K562 (cell line): ENCODE measurements around the gene ROR2. TPM values are rescaled to one million over a fixed set of nuclear protein-coding genes. Genes with fewer than 3 reads are reported as not detected.

Experiments
- ATAC-seq: fragments of 200-7000 bp; cut with Tn5 transposase; 3 replicates; pipeline ENCODE4 v1.9.1; 2020; ENCODE audit warnings: moderate library complexity
- BruUV-seq: library from RNA; stranded (reverse); fragments of 400-500 nt; replicated peaks from 2 replicates; lab custom pipeline; 2021; lab: Mats Ljungman, UMichigan
- CTCF ChIA-PET: fragments of 300-600 bp; formaldehyde crosslinking; extraction: SDS; loops from one replicate; lab custom pipeline; 2021; ENCODE audit warnings: low intra/inter-chr PET ratio; lab: Yijun Ruan, JAX
- POLR2A ChIA-PET: fragments of 300-600, 350-650 bp; sonication (Branson Sonifier 250); formaldehyde crosslinking; extraction: SDS; loops from one replicate; lab custom pipeline; 2021; ENCODE audit warnings: antibody characterized with exemption, inconsistent platforms; lab: Yijun Ruan, JAX
- DNase-seq, 4 experiments: peaks; one replicate each; pipeline versions ENCODE4 v3.0.0 to v3.0.0-alpha.2; 2011 to 2018; ENCODE audit warnings: low spot score in 3 of 4, mixed read lengths in 3 of 4; ENCODE audit errors: extremely low read depth in 1 of 4
- FAIRE-seq: peaks from 2 replicates; lab custom pipeline; 2011; peaks lifted over from hg19 to GRCh38; lab: Jason Lieb, UNC
- H2AFZ ChIP-seq: 2 replicates; pipeline ENCODE4 v1.6.0; 2011; ENCODE audit warnings: low read depth, low read length, control low read depth, inconsistent platforms
- H3K27ac ChIP-seq: fragments of 200-600 bp; 3 replicates; pipeline ENCODE4 v1.8.0; 2011; ENCODE audit warnings: low read depth, mild to moderate bottlenecking, control low read depth, inconsistent platforms, low read length, moderate library complexity, mixed read lengths; ENCODE audit errors: extremely low read depth
- H3K27me3 ChIP-seq, 2 experiments: fragments of 300-600 bp in 1 of 2; 2 replicates in 1 of 2; 3 replicates in 1 of 2; pipeline versions ENCODE4 v1.6.0 to v1.8.0; 2011; ENCODE audit warnings: inconsistent platforms in 2 of 2, low read length in 2 of 2, mild to moderate bottlenecking in 1 of 2, mixed read lengths in 1 of 2, moderate library complexity in 1 of 2; ENCODE audit not compliant: control insufficient read depth in 2 of 2, insufficient read depth in 2 of 2
- H3K36me3 ChIP-seq: fragments of 300-600 bp; 3 replicates; pipeline ENCODE4 v1.8.0; 2011; ENCODE audit warnings: mild to moderate bottlenecking, low read length, inconsistent platforms; ENCODE audit not compliant: control insufficient read depth, insufficient read depth
- H3K4me1 ChIP-seq, 2 experiments: fragments of 200-600 bp in 1 of 2; replicated peaks in 1 of 2; 2 replicates in 1 of 2; 3 replicates in 1 of 2; pipeline versions ENCODE4 v1.5.1 to v1.8.0; 2011; ENCODE audit warnings: inconsistent platforms in 2 of 2, low read length in 2 of 2, mild to moderate bottlenecking in 1 of 2, mixed read lengths in 1 of 2, moderate library complexity in 1 of 2; ENCODE audit not compliant: control insufficient read depth in 2 of 2, insufficient read depth in 2 of 2
- H3K4me2 ChIP-seq: 2 replicates; pipeline ENCODE4 v1.6.1; 2011; ENCODE audit warnings: low read length, control low read depth, inconsistent platforms, mixed read lengths; ENCODE audit not compliant: insufficient read depth
- H3K4me3 ChIP-seq: fragments of 200-600 bp; sonication (generic), shearing (Covaris generic); 2 replicates; pipeline ENCODE4 v1.5.1; 2016; ENCODE audit warnings: control low read depth, inconsistent platforms
- H3K79me2 ChIP-seq: fragments of 200-600 bp; 3 replicates; pipeline ENCODE4 v1.8.0; 2011; ENCODE audit warnings: low read length, inconsistent platforms; ENCODE audit not compliant: control insufficient read depth, insufficient read depth
- H3K9ac ChIP-seq, 2 experiments: 2 replicates each; pipeline versions ENCODE4 v1.6.0 to v1.6.1; 2011; ENCODE audit warnings: low read depth in 2 of 2, low read length in 2 of 2, control low read depth in 1 of 2, inconsistent platforms in 1 of 2, mild to moderate bottlenecking in 1 of 2, mixed read lengths in 1 of 2; ENCODE audit not compliant: insufficient read depth in 1 of 2
- H3K9me1 ChIP-seq: one replicate; pipeline ENCODE4 v1.6.0; 2011; ENCODE audit warnings: inconsistent platforms, mild to moderate bottlenecking, low read length, moderate library complexity; ENCODE audit not compliant: control insufficient read depth, insufficient read depth
- H3K9me3 ChIP-seq: replicated peaks from 2 replicates; pipeline ENCODE4 v1.5.1; 2011; ENCODE audit warnings: low read depth, low read length, inconsistent platforms; ENCODE audit not compliant: control insufficient read depth, insufficient read depth
- H4K20me1 ChIP-seq: replicated peaks from 2 replicates; pipeline ENCODE4 v1.6.1; 2011; ENCODE audit warnings: low read length, inconsistent platforms, mixed read lengths; ENCODE audit not compliant: control insufficient read depth, insufficient read depth
- CBX5 ChIP-seq: IDR thresholded peaks from 2 replicates; pipeline ENCODE4 v1.6.1; 2014; ENCODE audit warnings: low read depth, borderline replicate concordance
- WGBS: fragments of 100-300 bp; shearing (Covaris generic); methylation state at CpG from one replicate; pipeline ENCODE4 v1.1.6; 2016; ENCODE audit warnings: low coverage, mixed read lengths; ENCODE audit not compliant: insufficient coverage; ENCODE audit errors: missing lambda C conversion rate; 5-methylcytosine and 5-hydroxymethylcytosine counted together
- in situ Hi-C: fragments of 300-500 bp; cut with MboI; formaldehyde crosslinking; loops from 4 replicates; pipeline ENCODE4 v1.15.0; 2018; ENCODE audit warnings: inconsistent platforms, mixed read lengths
- intact Hi-C: fragments of 100-400 bp; cut with micrococcal nuclease; formaldehyde crosslinking; loops from 2 replicates; pipeline ENCODE4 v1.14.2; 2022
- polyA plus RNA-seq, 8 experiments: library from polyadenylated mRNA; depleted of rRNA in 4 of 8; stranded (reverse) in 5 of 8; unstranded in 3 of 8; fragments of >200 nt; fragmentation: Nextera tagmentation in 2 of 8; fragmentation: Illumina TruSeq in 1 of 8; extraction: Ambion mirVana in 2 of 8; extraction: Trizol in 1 of 8; gene quantifications; 2 replicates each; pipeline versions ENCODE4 v1.2.1 to v1.2.3, GENCODE V29; 2011 to 2014; ENCODE audit warnings: inconsistent platforms in 1 of 8, missing spikeins in 1 of 8
- total RNA-seq, 7 experiments: library from RNA; depleted of rRNA in 6 of 7; stranded (reverse); fragments of >200 nt in 6 of 7; fragmentation: Illumina TruSeq in 2 of 7; extraction: Trizol in 2 of 7; gene quantifications; 2 replicates each; pipeline versions ENCODE4 v1.2.1 to v1.2.3, GENCODE V29; 2011 to 2021; ENCODE audit warnings: low replicate concordance in 1 of 7
- TF ChIP-seq, protein P1 (sequence below), 2 experiments: fragments of 200-800 bp in 1 of 2; sonication (Bioruptor generic) in 1 of 2; sonication (generic) in 1 of 2; formaldehyde crosslinking in 1 of 2; IDR thresholded peaks in 1 of 2; conservative IDR thresholded peaks in 1 of 2; 2 replicates each; pipeline versions ENCODE4 v1.5.0 to v1.6.1; 2016 to 2020; ENCODE audit warnings: missing compliant biosample characterization in 1 of 2, missing genetic modification characterization in 1 of 2, missing genetic modification reagents in 1 of 2

Gene ROR2
- total and polyA plus RNA-seq, 9 of the 15 experiments (the other 6 are each of a cell fraction or from before 2014, with no cell fraction given): 5.6 to 33.8 (median 15.3) TPM

- Histone ChIP-seq H3K4me3 (no peak overlapping the region), H3K9ac (peak overlapping the region; percentile 60 to 71; a peak in 3 of 4 replicates), H3K27me3 (no peaks in the 10 kb centered on the region), H3K9me1 (no peaks in the 10 kb centered on the region), H3K36me3 (peaks cover 16% of the 10 kb centered on the region; the same call in 2 of the 3 replicates)
- no TSS peak for BruUV-seq
- DNase-seq (no peak), FAIRE-seq (peak; percentile 23), ATAC-seq (no peak)
- intact Hi-C loops: loop anchor here (2.0 to 10.0 kb wide), 2 partner anchors 44 to 126 kb away; no protein-coding TSS in a partner anchor
- in situ Hi-C loops: no loop called here
- CTCF ChIA-PET: no interaction called here
- TF ChIP-seq, protein P1, sequence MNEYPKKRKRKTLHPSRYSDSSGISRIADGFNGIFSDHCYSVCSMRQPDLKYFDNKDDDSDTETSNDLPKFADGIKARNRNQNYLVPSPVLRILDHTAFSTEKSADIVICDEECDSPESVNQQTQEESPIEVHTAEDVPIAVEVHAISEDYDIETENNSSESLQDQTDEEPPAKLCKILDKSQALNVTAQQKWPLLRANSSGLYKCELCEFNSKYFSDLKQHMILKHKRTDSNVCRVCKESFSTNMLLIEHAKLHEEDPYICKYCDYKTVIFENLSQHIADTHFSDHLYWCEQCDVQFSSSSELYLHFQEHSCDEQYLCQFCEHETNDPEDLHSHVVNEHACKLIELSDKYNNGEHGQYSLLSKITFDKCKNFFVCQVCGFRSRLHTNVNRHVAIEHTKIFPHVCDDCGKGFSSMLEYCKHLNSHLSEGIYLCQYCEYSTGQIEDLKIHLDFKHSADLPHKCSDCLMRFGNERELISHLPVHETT (CRISPR knock-in tag; conservative IDR thresholded peaks at IDR 0.05 in 1 of 2, IDR thresholded peaks at IDR 0.05 in 1 of 2): 0 out of 4 replicates have a peak, but pooled peaks of 1 of the 2 experiments have one; percentile 1
- TF ChIP-seq CBX5: no peak
- TF ChIP-seq, all 486 proteins: peak for 1
- Histone ChIP-seq H3K27ac (peak overlapping the region; percentile 88), H3K9me3 (no peaks in the 10 kb centered on the region), H3K4me2 (peak overlapping the region; percentile 85), H3K79me2 (peaks cover 97% of the 10 kb centered on the region), H2AFZ (0 out of 2 replicates have a peak overlapping the region, but pooled peaks have one; percentile 15), H4K20me1 (no peaks in the 10 kb centered on the region), H3K4me1 (peaks cover 78 to 90% of the 10 kb centered on the region in 2 experiments)
- WGBS: 7% methylated on average over 3 of the region's 3 CpGs
- POLR2A ChIA-PET: interaction anchor here (0.6 to 1.4 kb wide), 7 partner anchors 9 to 1618 kb away, joined by 3 to 6 read pairs (median 3); no protein-coding TSS in a partner anchor
Measured at GRCh38 chr9:91900797-91901177, 49.2 kb downstream of the ROR2 start.
